A549 (cell line): ENCODE measurements around the gene SLC6A2.

Experiments used
- CBX2 ChIP-seq: fragments of 200-600 bp; sonication (generic); IDR thresholded peaks from 2 replicates; pipeline ENCODE4 v1.6.1; 2016; ENCODE audit warnings: low read depth, mild to moderate bottlenecking, borderline replicate concordance
- CEBPB ChIP-seq, 2 experiments: fragments of >200 bp in 1 of 2; sonication (Bioruptor Twin) in 1 of 2; formaldehyde crosslinking in 1 of 2; IDR thresholded peaks; 2 replicates each; pipeline ENCODE4 v1.6.1; 2012 to 2016
- CHD2 ChIP-seq: fragments of 150-350 bp; IDR thresholded peaks from 2 replicates; pipeline ENCODE4 v1.6.1; 2014; ENCODE audit warnings: low read length; ENCODE audit not compliant: partially characterized antibody
- JUN ChIP-seq, 2 experiments: fragments of >200 bp; sonication (Bioruptor Twin); formaldehyde crosslinking; IDR thresholded peaks; 2 replicates in 1 of 2; 3 replicates in 1 of 2; pipeline ENCODE4 v1.6.1; 2016 to 2017
- POLR2A ChIP-seq: IDR thresholded peaks from 2 replicates; pipeline ENCODE4 v1.6.1; 2012; ENCODE audit warnings: mild to moderate bottlenecking, low read length
- RCOR1 ChIP-seq: fragments of 150-350 bp; IDR thresholded peaks from 2 replicates; pipeline ENCODE4 v1.6.1; 2014; ENCODE audit warnings: antibody characterized with exemption, low read length, low read depth
- TF ChIP-seq, protein P1 (sequence below): fragments of >200 bp; sonication (Bioruptor Twin); formaldehyde crosslinking; IDR thresholded peaks from 3 replicates; pipeline ENCODE4 v1.5.1; 2016

DNA sequence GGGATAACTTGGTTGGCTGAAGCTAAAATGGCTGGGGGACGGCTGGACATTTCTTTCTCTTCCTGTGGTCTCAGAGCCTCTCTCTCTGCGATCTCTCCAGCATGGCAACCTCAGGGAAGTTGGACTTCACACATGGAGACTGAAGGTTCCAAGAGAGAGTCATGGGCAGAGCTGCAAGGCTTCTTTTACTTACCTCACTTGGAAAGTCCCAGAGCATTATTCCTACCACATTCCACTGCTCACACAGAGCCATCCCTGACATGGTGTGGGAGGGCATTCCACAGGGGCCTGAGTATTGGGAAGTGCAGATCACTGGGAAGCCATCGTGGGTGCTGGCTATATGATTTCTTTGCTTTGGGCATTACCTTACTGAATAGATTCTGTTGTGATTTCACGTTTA lies 9.8 kb upstream of the SLC6A2 start:
- TF ChIP-seq, protein P1, sequence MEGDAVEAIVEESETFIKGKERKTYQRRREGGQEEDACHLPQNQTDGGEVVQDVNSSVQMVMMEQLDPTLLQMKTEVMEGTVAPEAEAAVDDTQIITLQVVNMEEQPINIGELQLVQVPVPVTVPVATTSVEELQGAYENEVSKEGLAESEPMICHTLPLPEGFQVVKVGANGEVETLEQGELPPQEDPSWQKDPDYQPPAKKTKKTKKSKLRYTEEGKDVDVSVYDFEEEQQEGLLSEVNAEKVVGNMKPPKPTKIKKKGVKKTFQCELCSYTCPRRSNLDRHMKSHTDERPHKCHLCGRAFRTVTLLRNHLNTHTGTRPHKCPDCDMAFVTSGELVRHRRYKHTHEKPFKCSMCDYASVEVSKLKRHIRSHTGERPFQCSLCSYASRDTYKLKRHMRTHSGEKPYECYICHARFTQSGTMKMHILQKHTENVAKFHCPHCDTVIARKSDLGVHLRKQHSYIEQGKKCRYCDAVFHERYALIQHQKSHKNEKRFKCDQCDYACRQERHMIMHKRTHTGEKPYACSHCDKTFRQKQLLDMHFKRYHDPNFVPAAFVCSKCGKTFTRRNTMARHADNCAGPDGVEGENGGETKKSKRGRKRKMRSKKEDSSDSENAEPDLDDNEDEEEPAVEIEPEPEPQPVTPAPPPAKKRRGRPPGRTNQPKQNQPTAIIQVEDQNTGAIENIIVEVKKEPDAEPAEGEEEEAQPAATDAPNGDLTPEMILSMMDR, result no peak
- TF ChIP-seq JUN (IDR thresholded peaks at IDR 0.05) (no peak), CEBPB (IDR thresholded peaks at IDR 0.05) (no peak), CBX2 (no peak), RCOR1 (no peak), POLR2A (no peak), CHD2 (no peak)
